H1 (cell line): ENCODE results near the gene MAP1LC3C. TPM values are rescaled to one million over a fixed set of nuclear protein-coding genes. Genes with fewer than 3 reads are reported as not detected.

Source experiments
- CTCF ChIA-PET: fragments of 300-600 bp; sonication (Branson Sonifier 250); formaldehyde crosslinking; loops from one replicate; lab custom pipeline; 2021; ENCODE audit not compliant: partially characterized antibody; lab: Charles Lee
- POLR2A ChIA-PET: fragments of 300-600 bp; sonication (Branson Sonifier 250); formaldehyde crosslinking; loops from one replicate; lab custom pipeline; 2021; ENCODE audit warnings: inconsistent platforms; ENCODE audit not compliant: partially characterized antibody; lab: Charles Lee
- DNase-seq, 2 experiments: peaks; one replicate each; pipeline versions ENCODE4 v3.0.0 to v3.0.0-alpha.2; 2010 to 2022; ENCODE audit warnings: low spot score in 2 of 2, low read depth in 1 of 2, mixed read lengths in 1 of 2
- FAIRE-seq: peaks from 2 replicates; lab custom pipeline; 2011; peaks lifted over from hg19 to GRCh38; lab: Jason Lieb, UNC
- H2AFZ ChIP-seq: 2 replicates; pipeline ENCODE4 v1.8.1; 2012; ENCODE audit warnings: low read length, inconsistent platforms
- H2AK5ac ChIP-seq: 2 replicates; pipeline ENCODE4 v1.6.1; 2013; ENCODE audit warnings: low read depth, low read length
- H2BK120ac ChIP-seq: replicated peaks from 2 replicates; pipeline ENCODE3; 2013; ENCODE audit warnings: low read depth, low read length, inconsistent platforms
- H2BK12ac ChIP-seq: 2 replicates; pipeline ENCODE4 v1.6.1; 2013; ENCODE audit warnings: low read depth, low read length
- H2BK15ac ChIP-seq: 2 replicates; pipeline ENCODE4 v1.6.1; 2013; ENCODE audit warnings: low read length
- H2BK20ac ChIP-seq: 2 replicates; pipeline ENCODE4 v1.6.1; 2013; ENCODE audit warnings: low read length
- H2BK5ac ChIP-seq: 2 replicates; pipeline ENCODE4 v1.6.1; 2013; ENCODE audit warnings: low read depth, low read length
- H3K14ac ChIP-seq: 2 replicates; pipeline ENCODE4 v1.6.1; 2013; ENCODE audit warnings: inconsistent platforms; ENCODE audit not compliant: insufficient read length
- H3K18ac ChIP-seq: 2 replicates; pipeline ENCODE4 v1.6.1; 2013; ENCODE audit warnings: low read length; ENCODE audit errors: extremely low read depth
- H3K23ac ChIP-seq: 2 replicates; pipeline ENCODE4 v1.6.1; 2013; ENCODE audit warnings: inconsistent platforms; ENCODE audit not compliant: insufficient read length
- H3K23me2 ChIP-seq: 2 replicates; pipeline ENCODE4 v1.6.1; 2013; ENCODE audit warnings: low read depth, low read length
- H3K27ac ChIP-seq: 2 replicates; pipeline ENCODE4 v1.6.1; 2011; ENCODE audit warnings: low read depth, low read length, inconsistent platforms
- H3K27me3 ChIP-seq, 4 experiments: replicated peaks in 1 of 4; 1 replicate in 1 of 4; 2 replicates in 3 of 4; pipeline versions ENCODE4 v1.6.1 to v1.8.1; 2011 to 2013; ENCODE audit warnings: low read length in 3 of 4, mild to moderate bottlenecking in 3 of 4, inconsistent platforms in 2 of 4, mixed read lengths in 2 of 4, moderate library complexity in 1 of 4; ENCODE audit not compliant: control insufficient read depth in 3 of 4, insufficient read depth in 3 of 4; ENCODE audit errors: extremely low read depth in 1 of 4
- H3K36me3 ChIP-seq, 4 experiments: 2 replicates each; pipeline versions ENCODE4 v1.6.1 to v1.8.1; 2011 to 2013; ENCODE audit warnings: mild to moderate bottlenecking in 4 of 4, low read length in 3 of 4, moderate library complexity in 2 of 4, control low read depth in 1 of 4, inconsistent platforms in 1 of 4; ENCODE audit not compliant: insufficient read depth in 4 of 4, control insufficient read depth in 2 of 4
- H3K4ac ChIP-seq: replicated peaks from 2 replicates; pipeline ENCODE3; 2013; ENCODE audit warnings: low read length, low read depth, mixed read lengths, inconsistent platforms; ENCODE audit not compliant: insufficient read length
- H3K4me1 ChIP-seq, 4 experiments: replicated peaks in 1 of 4; 1 replicate in 1 of 4; 2 replicates in 3 of 4; pipeline versions ENCODE4 v1.6.1 to v1.8.1; 2011 to 2013; ENCODE audit warnings: low read length in 3 of 4, inconsistent platforms in 2 of 4, mixed read lengths in 1 of 4; ENCODE audit not compliant: insufficient read depth in 4 of 4, control insufficient read depth in 3 of 4
- H3K4me2 ChIP-seq, 2 experiments: 2 replicates each; pipeline versions ENCODE4 v1.6.1 to v1.8.1; 2011 to 2013; ENCODE audit warnings: low read depth in 2 of 2, low read length in 2 of 2, control low read depth in 1 of 2, inconsistent platforms in 1 of 2, mild to moderate bottlenecking in 1 of 2; ENCODE audit not compliant: insufficient read depth in 1 of 2
- H3K4me3 ChIP-seq, 4 experiments: fragments of 200-600, 300-600 bp in 1 of 4; sonication (generic), shearing (Covaris generic), sonication (Bioruptor Twin) in 1 of 4; 2 replicates each; pipeline versions ENCODE4 v1.5.1 to v1.8.1; 2011 to 2016; ENCODE audit warnings: low read length in 4 of 4, low read depth in 3 of 4, control low read depth in 2 of 4, inconsistent platforms in 2 of 4, mild to moderate bottlenecking in 2 of 4, mixed read lengths in 1 of 4, moderate library complexity in 1 of 4; ENCODE audit not compliant: insufficient read depth in 2 of 4; ENCODE audit errors: extremely low read depth in 1 of 4
- H3K56ac ChIP-seq: replicated peaks from 2 replicates; pipeline ENCODE3; 2013; ENCODE audit warnings: low read depth, mild to moderate bottlenecking, mixed read lengths, low read length, inconsistent platforms; ENCODE audit not compliant: insufficient read length
- H3K79me1 ChIP-seq: 2 replicates; pipeline ENCODE4 v1.6.1; 2013; ENCODE audit warnings: low read depth, low read length, control low read depth
- H3K79me2 ChIP-seq, 2 experiments: 2 replicates each; pipeline versions ENCODE4 v1.6.1 to v1.8.1; 2012 to 2013; ENCODE audit warnings: low read length in 2 of 2, mild to moderate bottlenecking in 2 of 2, inconsistent platforms in 1 of 2; ENCODE audit not compliant: insufficient read depth in 2 of 2, control insufficient read depth in 1 of 2
- H3K9ac ChIP-seq, 4 experiments: replicated peaks in 1 of 4; 1 replicate in 1 of 4; 2 replicates in 3 of 4; pipeline versions ENCODE4 v1.6.1 to v1.8.1; 2011 to 2013; ENCODE audit warnings: low read depth in 3 of 4, low read length in 3 of 4, control low read depth in 2 of 4, mild to moderate bottlenecking in 2 of 4, moderate library complexity in 2 of 4, inconsistent platforms in 1 of 4; ENCODE audit errors: extremely low read depth in 1 of 4
- H3K9me3 ChIP-seq, 2 experiments: 2 replicates each; pipeline versions ENCODE4 v1.6.1 to v1.8.1; 2012 to 2013; ENCODE audit warnings: mild to moderate bottlenecking in 2 of 2, moderate library complexity in 2 of 2, control low read depth in 1 of 2, inconsistent platforms in 1 of 2, low read depth in 1 of 2, low read length in 1 of 2, mixed read lengths in 1 of 2; ENCODE audit not compliant: insufficient read depth in 2 of 2
- H4K20me1 ChIP-seq, 2 experiments: replicated peaks in 1 of 2; 2 replicates each; pipeline versions ENCODE3 to v1.8.1; 2011 to 2013; ENCODE audit warnings: inconsistent platforms in 2 of 2, low read length in 2 of 2, mild to moderate bottlenecking in 1 of 2; ENCODE audit not compliant: insufficient read depth in 2 of 2, control insufficient read depth in 1 of 2
- H4K5ac ChIP-seq: 2 replicates; pipeline ENCODE4 v1.6.1; 2013; ENCODE audit warnings: low read length, low read depth, mixed read lengths, inconsistent platforms; ENCODE audit not compliant: insufficient read length
- H4K8ac ChIP-seq: 2 replicates; pipeline ENCODE4 v1.8.0; 2013; ENCODE audit warnings: mild to moderate bottlenecking, moderate library complexity, low read length, inconsistent platforms; ENCODE audit not compliant: insufficient read depth; ENCODE audit errors: extremely low read depth
- H4K91ac ChIP-seq: replicated peaks from 2 replicates; pipeline ENCODE3; 2013; ENCODE audit warnings: low read length, mixed read lengths, inconsistent platforms; ENCODE audit not compliant: insufficient read length
- CREB1 ChIP-seq: IDR thresholded peaks from 2 replicates; pipeline ENCODE4 v1.6.1; 2012; ENCODE audit warnings: inconsistent platforms
- EGR1 ChIP-seq: IDR thresholded peaks from 2 replicates; pipeline ENCODE4 v1.6.1; 2011; ENCODE audit warnings: low read depth, low read length, borderline replicate concordance
- EZH2 ChIP-seq: fragments of 200-600 bp; sonication (generic); IDR thresholded peaks from 2 replicates; pipeline ENCODE4 v1.7.1; 2012; ENCODE audit warnings: low read depth, mild to moderate bottlenecking, moderate library complexity, low read length, inconsistent platforms; ENCODE audit not compliant: severe bottlenecking
- KDM1A ChIP-seq: fragments of 200-600, 300-600 bp; sonication (generic); IDR thresholded peaks from 2 replicates; pipeline ENCODE4 v1.7.1; 2016; ENCODE audit warnings: mild to moderate bottlenecking, low read length, borderline replicate concordance
- POLR2AphosphoS5 ChIP-seq: IDR thresholded peaks from 2 replicates; pipeline ENCODE4 v1.6.1; 2011; ENCODE audit warnings: low read depth, low read length
- RAD21 ChIP-seq, 2 experiments: IDR thresholded peaks in 1 of 2; conservative IDR thresholded peaks in 1 of 2; 2 replicates each; pipeline ENCODE4 v1.6.1; 2011; ENCODE audit warnings: low read depth in 2 of 2, low read length in 2 of 2, improper control_type of control experiment in 1 of 2, inconsistent platforms in 1 of 2, mild to moderate bottlenecking in 1 of 2, moderate library complexity in 1 of 2
- RBBP5 ChIP-seq: IDR thresholded peaks from 2 replicates; pipeline ENCODE4 v1.7.1; 2012; ENCODE audit warnings: low read depth, mild to moderate bottlenecking, inconsistent platforms, low read length, moderate library complexity, borderline replicate concordance
- SP2 ChIP-seq: IDR thresholded peaks from 2 replicates; pipeline ENCODE4 v1.6.1; 2012; ENCODE audit warnings: mild to moderate bottlenecking, low read length, inconsistent platforms
- SRF ChIP-seq: IDR thresholded peaks from 2 replicates; pipeline ENCODE4 v1.6.1; 2011; ENCODE audit warnings: mild to moderate bottlenecking, low read depth, low read length, moderate library complexity
- TCF12 ChIP-seq: IDR thresholded peaks from 2 replicates; pipeline ENCODE4 v1.6.1; 2011; ENCODE audit warnings: low read depth, mild to moderate bottlenecking, low read length
- WGBS, 2 experiments: shearing (Covaris generic) in 1 of 2; methylation state at CpG; one replicate each; pipeline versions ENCODE4 v1.1.6 to v1.1.7; 2013 to 2015; ENCODE audit warnings: low lambda C conversion rate in 2 of 2, mixed read lengths in 2 of 2, inconsistent platforms in 1 of 2, low coverage in 1 of 2, missing lambda C conversion rate in 1 of 2; ENCODE audit not compliant: insufficient replicate concordance in 2 of 2, insufficient coverage in 1 of 2, insufficient read length in 1 of 2; ENCODE audit errors: extremely low coverage in 1 of 2, missing lambda C conversion rate in 1 of 2; 5-methylcytosine and 5-hydroxymethylcytosine counted together
- polyA plus RNA-seq, 7 experiments: library from polyadenylated mRNA; depleted of rRNA in 3 of 7; stranded (reverse) in 5 of 7; unstranded in 2 of 7; fragments of >200 nt in 5 of 7; fragments of 200-250 nt in 2 of 7; gene quantifications; 1 replicate in 5 of 7; 2 replicates in 1 of 7; 4 replicates in 1 of 7; pipeline versions ENCODE4 v1.2.1 to v1.2.3, GENCODE V29; 2011 to 2013; ENCODE audit warnings: missing spikeins in 2 of 7, mixed read lengths in 2 of 7
- total RNA-seq: library from RNA; stranded (reverse); fragmentation: NEBNext Ultra II Directional; extraction: Animal tissue kit (Norgen Biotek cat#: 25700); gene quantifications from 2 replicates; pipeline ENCODE4 v1.2.1, GENCODE V29; 2021

Gene MAP1LC3C
- total and polyA plus RNA-seq, 2 of the 8 experiments (the other 6 are each of a cell fraction or from before 2014, with no cell fraction given): 1.7 to 3.2 TPM

DNA sequence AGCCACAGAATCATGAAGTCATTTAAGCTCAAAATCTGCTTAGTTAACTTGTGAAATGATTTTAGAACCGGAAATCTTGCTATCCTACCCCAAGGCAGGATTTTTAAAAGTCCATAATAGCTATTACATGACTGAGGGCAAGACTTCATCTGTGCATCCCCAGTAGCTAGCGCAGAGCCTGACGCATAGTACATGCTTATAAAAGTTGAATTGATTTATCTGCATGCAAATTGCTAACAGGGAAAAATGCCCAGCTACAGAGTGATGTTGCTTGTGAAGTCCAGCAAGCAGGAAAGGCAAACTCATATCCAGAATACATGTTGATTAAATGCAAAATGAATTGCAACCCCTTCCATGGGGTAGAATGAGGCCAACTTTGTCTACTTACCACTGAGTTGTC lies 8.1 kb upstream of the MAP1LC3C start:
- no peak overlapping the region for H4K8ac ChIP-seq
- peaks cover 0 to 4% (median under 1%) of the 10 kb centered on the region in 4 experiments; a peak in 2 of 7 replicates for H3K4me1 ChIP-seq
- no peak overlapping the region for H3K27ac ChIP-seq
- H3K4me3 ChIP-seq: no peak overlapping the region
- DNase-seq (no peak), FAIRE-seq (no peak)
- H3K79me1 ChIP-seq: no peaks in the 10 kb centered on the region
- H2BK20ac ChIP-seq: no peak overlapping the region
- no peaks in the 10 kb centered on the region for H3K79me2 ChIP-seq
- ChIA-PET POLR2A (no interaction called here), CTCF (interaction anchor here (0.6 to 6.8 kb wide), 6 partner anchors 8 to 1119 kb away, joined by 3 to 54 read pairs (median 4); partner anchors contain the start of gene MAP1LC3C)
- H2BK5ac ChIP-seq: no peak overlapping the region
- no peaks in the 10 kb centered on the region for H3K27me3 ChIP-seq
- no peak overlapping the region for H3K4me2 ChIP-seq
- H4K20me1 ChIP-seq: no peaks in the 10 kb centered on the region
- no peak overlapping the region for H2AK5ac ChIP-seq
- no peak overlapping the region for H4K5ac ChIP-seq
- H3K9me3 ChIP-seq: no peaks in the 10 kb centered on the region
- 91% methylated on average over 3 of the region's 3 CpGs; no CpG with 5 or more reads in 1 of the 2 experiments for WGBS, 2 experiments
- no peak overlapping the region for H3K9ac ChIP-seq
- no peak overlapping the region for H3K56ac ChIP-seq
- no peak overlapping the region for H2BK120ac ChIP-seq
- no peak overlapping the region for H2BK12ac ChIP-seq
- H3K14ac ChIP-seq: no peak overlapping the region
- no peak overlapping the region for H2BK15ac ChIP-seq
- TF ChIP-seq POLR2AphosphoS5 (no peak), KDM1A (no peak), SRF (no peak), SP2 (no peak), EZH2 (no peak), CREB1 (no peak), EGR1 (no peak), RBBP5 (no peak), TCF12 (no peak), RAD21 (IDR thresholded peaks at IDR 0.05 in 1 of 2, conservative IDR thresholded peaks at IDR 0.05 in 1 of 2; ENCODE audit: low read depth in 2 of 2, low read length in 2 of 2) (no peak)
- no peak overlapping the region for H3K18ac ChIP-seq
- H3K23ac ChIP-seq: no peak overlapping the region
- no peak overlapping the region for H3K4ac ChIP-seq
- H3K23me2 ChIP-seq: no peaks in the 10 kb centered on the region
- no peak overlapping the region for H4K91ac ChIP-seq
- H2AFZ ChIP-seq: 0 out of 2 replicates have a peak overlapping the region, but pooled peaks have one; percentile 21
- no peaks in the 10 kb centered on the region for H3K36me3 ChIP-seq
